ENCODE measurements around the gene CBY1.

GRCh38 chr22:38720350-38720749 is 63.9 kb downstream of the CBY1 start:
- TF ChIP-seq CTCF (IDR thresholded peaks at IDR 0.05) (no peak), POLR2A (IDR thresholded peaks at IDR 0.05) (no peak), POLR2AphosphoS5 (IDR thresholded peaks at IDR 0.05) (no peak)
